ENCODE data around the gene ATP10B.
A peak's percentile ranks its signal among the peaks of the same experiment; 100 is the strongest.
"Not testable (repeated sequence)": the region's sequence is repeated elsewhere in the genome, so short reads cannot be mapped to it uniquely, and the experiment has no call there.

Gene ATP10B

DNA sequence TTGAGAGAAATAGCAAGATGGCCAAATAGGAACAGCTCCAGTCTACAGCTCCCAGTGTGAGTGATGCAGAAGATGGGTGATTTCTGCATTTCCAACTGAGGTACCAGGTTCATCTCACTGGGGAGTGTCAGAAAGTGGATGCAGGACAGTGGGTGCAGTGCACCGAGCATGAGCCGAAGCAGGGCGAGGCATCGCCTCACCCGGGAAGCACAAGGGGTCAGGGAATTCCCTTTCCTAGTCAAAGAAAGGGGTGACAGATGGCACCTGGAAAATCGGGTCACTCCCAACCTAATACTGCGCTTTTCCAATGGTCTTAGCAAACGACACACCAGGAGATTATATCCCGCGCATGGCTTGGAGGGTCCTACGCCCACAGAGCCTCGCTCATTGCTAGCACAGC is 39.0 kb downstream of the ATP10B start:
- DNase-seq, result not testable (repeated sequence)

- DNase-seq, result no peak
Observed at GRCh38 chr5:160805376-160805775, 46.6 kb downstream of the ATP10B start.

DNA sequence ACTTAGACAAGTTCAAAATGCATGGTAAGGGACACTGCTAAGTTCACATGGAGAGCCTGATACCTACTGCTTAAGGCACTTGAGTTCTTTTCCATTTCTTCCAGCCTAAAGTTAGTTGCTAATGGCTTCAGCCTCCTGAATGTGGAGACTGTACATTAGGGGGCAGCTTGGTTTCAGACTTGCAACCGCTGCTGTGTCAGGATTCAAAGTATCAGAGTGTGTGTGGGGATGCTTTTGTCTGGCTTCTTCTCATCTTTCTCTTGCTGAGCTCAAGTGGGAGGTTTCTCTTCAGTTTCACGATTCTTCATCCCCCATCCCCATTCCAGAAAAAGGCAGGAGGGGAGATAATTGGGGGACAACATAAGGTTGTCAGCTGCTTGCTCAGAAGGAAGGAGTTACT is 49.4 kb downstream of the ATP10B start:
- DNase-seq, result no peak

GRCh38 chr5:160800375-160801275 is 51.4 kb downstream of the ATP10B start:
- no peak for DNase-seq

DNA sequence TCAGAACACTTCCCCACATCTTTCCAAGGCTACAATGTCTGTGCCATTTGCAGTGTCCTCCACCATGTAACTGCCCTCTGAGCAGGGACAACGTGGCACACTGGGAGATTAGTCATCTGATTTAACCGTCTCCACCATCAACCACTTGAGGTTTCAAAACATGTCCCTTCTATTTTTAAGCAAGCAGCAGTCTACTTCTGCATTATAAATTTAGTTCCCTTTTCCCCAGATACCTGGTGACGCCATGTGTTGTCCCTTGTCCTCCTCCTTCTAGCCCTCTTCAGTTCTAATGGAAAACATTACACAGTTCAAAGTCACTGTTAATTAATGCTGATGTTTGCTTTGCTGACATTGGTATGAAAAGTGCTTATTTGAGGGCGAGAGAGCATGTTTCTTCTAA is 52.8 kb downstream of the ATP10B start:
- no peak for DNase-seq

- no peak for DNase-seq
Observed at GRCh38 chr5:160797020-160797419, 55.0 kb downstream of the ATP10B start.

GRCh38 chr5:160793530-160793899 is 58.5 kb downstream of the ATP10B start:
- DNase-seq, result no peak

DNA sequence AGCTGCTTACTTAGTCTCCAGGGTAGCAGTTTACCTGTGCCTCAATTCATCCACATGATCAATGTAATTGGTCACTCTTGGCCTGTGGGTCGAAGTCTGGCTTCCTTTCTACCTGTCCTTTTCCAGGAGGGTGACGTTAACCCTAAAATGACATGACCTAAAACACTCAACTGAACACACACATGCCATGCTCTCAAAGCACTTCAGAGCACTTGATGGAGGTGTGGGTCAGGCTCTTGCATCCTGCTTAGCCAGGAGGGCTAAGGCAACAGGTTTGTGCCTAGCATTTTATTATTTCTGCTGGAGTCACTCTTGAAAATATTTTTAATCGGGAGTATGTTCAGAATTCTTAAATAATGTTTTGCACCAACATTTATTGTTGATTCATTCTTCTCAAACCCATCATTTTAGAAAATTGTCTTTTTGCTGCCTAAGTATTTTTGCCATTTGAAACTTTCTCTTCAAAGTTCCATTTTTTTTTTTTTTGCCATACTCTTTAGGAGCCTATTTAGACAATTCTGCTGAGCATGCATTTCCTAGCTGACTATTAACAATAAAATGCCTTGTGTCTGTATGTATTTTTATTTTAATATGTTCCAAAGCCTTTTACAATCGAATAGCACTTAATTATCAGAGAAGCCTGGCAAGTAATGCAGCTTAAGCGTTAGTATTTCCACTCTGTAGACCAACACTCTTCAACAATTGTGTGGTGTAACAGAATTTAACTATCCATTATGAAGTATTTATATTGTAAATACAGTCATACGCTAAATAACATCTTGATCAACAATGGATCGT is 59.1 kb downstream of the ATP10B start:
- no peak for DNase-seq

- no peak for DNase-seq
Observed at GRCh38 chr5:160792281-160792680, 59.7 kb downstream of the ATP10B start.

- no peak for DNase-seq
Observed at GRCh38 chr5:160789219-160789859, 62.7 kb downstream of the ATP10B start.

DNA sequence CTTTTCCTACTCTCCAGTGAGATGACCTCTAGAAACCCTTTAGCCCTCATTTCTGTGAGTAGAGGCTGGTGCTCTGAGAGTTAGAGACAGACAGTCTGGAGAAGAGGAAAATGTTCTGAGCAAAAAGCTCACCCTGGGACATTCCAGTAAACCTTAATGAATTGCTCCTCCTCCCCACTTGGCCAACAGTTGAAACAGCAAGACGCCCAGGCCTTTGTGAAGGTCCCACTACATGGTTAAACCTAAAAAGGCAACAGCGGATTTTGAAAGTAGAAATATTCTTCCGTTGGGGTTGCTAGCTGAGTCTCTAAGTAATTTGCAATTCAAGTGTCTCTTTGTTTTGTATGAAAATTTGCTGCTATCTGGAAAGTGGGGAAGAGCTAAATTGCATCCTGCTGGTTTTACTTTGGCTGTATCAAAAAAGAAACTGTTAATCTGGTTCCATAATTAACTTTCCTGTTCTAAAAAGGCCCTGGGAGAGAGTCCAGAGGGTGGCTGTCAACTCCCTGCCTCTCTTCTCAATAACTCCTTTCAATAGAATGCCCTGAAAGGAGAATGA is 63.8 kb downstream of the ATP10B start:
- no peak for DNase-seq

DNA sequence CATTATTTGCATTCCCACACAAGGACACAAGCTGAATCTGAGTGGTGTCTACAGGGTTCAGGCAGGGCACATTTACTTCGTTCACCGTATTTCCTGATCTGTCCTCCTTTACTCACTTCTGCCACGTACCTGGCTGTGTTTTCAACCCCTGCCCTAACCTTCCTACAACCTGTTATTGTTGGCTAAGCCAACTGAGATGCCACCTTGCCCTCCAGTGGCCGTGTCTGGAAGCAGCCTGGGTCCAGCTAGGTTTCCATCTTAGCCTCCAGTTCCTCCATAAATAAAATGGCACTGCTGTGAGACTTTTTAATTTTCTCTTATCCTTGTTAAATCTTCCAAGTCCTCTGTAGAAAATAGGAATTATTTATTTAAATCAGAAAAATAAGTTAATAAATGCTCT is 64.8 kb downstream of the ATP10B start:
- DNase-seq, result peak; percentile 11 to 16

DNA sequence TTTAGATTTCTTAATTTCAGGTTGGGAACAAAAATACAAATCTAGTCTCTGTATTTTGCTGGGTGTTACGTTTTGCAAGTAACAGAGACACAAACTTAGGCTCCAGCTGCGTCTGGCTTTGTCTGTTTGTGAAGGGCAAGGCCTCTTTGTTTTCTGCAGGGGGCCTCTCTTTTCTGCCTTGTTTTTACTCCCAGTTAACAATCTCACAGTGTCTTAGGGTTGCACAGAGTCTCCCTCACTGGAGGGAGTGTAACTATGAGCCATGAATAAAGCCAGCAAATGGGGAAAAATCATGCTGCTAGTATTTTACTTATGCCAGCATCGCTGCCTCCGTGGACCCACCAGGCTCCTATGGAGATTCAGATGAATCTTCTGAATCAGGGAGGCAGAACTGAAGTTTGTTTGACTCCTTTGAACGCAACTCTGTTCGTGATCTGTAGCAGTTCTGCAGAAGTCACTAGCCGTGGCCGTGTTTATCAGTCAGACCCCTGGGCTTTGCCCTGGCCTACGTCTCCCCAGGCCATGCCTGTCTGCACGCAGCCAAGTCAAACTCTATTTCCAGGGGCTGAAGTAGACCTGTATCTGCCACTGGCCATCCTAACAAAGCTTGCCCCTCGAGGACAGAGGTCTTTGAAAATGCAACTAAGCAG is 77.2 kb downstream of the ATP10B start:
- no peak for DNase-seq

DNA sequence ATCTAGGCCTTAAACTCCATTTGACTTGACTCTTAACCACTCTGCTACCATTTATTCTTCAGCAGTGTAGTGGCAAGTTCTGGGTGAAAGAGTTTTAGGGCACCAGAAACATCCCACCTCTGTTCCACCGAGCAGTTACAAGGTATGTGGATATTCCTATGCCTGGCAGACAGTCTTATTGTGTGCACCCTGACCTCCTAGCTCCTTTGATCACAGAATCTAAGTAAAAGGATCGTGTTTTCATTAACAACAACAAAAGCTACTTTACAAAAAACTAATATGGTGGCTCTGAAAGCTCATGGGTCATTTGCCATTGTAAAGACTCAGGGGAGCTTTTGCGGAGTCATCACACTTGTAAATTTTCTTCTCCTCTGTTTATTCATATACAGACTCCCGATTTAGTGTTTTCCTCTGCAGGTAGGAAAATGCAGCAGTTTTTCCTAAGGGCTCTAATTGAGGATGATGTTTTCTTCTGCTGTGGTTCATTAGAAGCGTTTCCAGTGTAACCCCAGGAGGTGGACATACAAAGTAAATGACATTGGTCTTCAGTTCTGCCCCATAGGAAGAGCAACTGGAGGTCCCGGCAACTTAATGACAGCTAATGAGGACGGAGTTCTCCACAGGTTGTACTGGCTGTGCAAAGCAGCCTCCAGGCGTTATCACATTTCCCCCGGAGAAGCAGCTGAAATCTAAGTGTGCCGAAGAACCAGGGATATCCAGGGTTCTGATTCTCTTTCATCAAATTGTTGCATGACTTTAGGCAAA is 78.2 kb downstream of the ATP10B start:
- no peak for DNase-seq

GRCh38 chr5:160772854-160773253 is 79.2 kb downstream of the ATP10B start:
- no peak for DNase-seq

DNA sequence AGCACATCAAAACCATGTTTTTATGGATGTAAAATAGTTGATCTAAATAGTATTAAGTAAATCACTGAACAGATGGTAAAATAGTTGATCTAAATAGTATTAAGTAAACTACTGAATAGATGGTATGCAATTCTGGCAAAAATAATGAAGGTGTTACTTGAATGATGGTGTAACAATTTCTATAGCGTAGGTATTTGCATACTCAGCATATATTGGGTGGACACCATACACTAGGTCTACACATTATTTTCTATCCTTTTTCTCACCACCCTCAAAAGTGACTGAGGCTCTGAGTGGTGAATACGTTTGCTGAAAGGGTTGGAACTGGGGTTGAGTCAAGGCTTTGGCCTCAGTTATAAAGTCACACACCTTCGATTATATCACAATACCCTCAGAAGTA is 81.3 kb downstream of the ATP10B start:
- DNase-seq, result no peak

DNA sequence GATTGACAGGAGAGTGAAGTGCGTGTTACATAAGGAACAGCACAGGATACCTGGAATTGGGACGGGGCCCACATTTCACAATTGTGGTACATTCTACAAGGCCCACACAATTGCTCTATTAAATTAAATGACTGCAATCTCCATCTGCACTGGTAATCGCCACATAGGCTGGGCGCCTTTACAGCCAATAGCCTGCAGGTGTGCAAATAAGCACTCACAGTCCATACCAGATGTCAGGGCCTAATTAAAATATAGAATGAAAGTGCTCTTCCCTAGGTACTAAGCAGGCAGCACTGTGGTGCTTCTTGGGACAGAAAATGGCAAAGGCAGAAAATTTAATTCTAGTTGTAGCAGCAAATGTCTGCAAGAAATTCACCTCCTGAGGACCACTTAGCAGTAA is 82.7 kb downstream of the ATP10B start:
- DNase-seq, result no peak

DNA sequence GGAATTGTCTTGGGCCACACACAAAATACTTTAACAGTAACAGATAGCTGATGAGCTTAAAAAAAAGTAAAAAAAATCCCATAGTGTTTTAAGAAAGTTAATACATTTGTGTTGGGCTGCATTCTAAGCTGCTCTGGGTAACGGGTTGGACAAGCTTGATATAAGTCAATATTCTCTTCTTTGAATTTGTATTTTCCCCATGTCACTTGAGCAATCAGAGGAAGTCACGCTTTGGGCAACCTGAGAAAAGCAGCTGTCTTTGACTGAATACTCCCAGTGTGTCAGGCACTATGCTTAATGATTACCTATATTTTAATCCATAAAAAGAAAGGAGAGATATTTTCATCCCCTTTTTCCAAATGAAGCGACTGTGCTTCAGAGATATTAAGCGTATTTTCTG is 84.9 kb downstream of the ATP10B start:
- no peak for DNase-seq

DNA sequence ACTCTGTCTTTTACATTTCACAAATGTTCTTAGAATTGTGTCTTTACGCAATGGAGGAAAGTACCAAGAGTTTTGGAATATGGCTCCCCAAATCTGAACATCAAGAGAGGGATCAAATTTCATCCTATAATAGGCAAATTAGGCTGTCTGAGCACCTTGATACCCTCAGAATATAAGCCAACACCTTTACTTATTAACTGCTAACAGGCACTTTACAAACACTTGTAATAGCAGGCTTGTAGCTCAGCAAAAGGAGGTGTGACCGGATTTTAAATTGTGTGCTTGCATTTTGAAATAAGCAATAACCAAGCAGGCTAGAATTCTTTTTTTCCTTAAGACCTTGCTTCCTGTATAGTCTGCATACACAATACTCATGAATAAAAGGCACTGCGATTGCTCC is 92.0 kb downstream of the ATP10B start:
- DNase-seq, result no peak

DNA sequence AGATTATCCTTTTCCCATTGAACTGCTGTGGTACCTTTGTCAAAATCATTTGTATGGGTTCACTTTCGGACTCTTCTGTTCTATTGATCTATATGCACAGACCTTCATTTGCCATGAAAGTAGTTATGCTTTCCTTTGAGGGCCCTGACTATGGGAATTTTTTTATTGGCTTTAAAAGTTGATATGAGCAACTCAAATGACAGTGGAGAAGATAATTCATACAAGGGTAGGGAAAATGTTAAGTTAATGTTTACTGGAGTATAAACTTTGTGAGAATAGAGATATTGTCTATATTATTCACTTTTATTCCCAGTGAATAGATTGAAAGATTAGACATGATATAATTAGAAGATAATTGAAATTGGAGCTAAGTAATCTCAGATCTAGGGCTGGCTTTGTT is 94.8 kb downstream of the ATP10B start:
- no peak for DNase-seq

- DNase-seq, result no peak
Observed at GRCh38 chr5:160750938-160751657, 100.9 kb downstream of the ATP10B start.

All from activated CD4-positive, alpha-beta T cell treated with anti-CD3 and anti-CD28 coated beads, Interleukin-2, amount 50 U/mL, for 48 hours (primary cell).